Measurements from ENCODE around the gene GAS7.

Gene GAS7

DNA sequence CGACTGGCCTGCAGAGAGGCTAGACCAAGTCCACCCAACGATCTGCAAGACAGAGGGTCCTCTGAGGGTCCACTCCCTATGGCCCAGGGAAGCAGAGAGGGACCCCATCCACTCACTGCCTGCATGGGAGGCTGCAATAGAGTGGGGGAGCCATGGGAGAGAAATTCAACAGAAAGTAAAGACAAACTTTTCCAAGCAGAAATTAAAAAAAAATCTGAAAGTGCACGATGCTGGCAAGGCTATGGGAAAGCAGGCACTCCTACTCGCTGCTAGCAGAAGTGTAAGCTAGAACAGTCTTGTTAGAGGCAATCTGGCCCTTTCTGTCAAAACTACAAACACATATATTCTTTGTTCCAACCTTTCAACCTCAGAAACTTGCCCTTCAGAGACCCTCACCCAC, 85.4 kb downstream of the GAS7 start:
- H3K9ac ChIP-seq (ENCODE audit: low read length), result no peak overlapping the region

DNA sequence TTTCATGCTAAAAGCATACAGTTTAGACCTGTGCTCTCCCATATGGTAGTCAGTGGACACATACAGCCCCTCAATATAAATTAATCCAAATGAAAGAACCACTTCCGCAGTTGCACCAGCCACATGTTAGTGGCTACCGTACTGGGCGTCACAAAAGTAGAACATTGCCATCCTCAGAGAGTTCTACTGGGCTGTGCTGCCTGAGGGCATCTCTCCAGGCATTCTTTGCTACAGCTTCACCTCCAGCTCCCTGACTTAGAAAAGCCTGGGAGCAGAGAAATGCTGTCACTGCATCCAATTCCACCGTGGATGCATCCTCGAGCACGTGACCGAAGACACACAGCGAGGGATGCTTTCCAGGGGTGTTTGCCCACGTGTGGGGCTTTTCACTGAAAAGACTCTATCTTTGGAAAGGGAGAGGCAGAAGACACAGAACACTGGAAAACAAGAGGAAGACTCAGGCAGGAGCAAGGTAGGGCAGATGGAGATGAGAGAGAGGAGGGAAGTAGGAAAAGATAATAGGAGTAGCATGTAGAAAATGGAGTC, 86.4 kb downstream of the GAS7 start:
- no peaks in the 10 kb centered on the region for H3F3A ChIP-seq (ENCODE audit: insufficient read depth, low read length)

More for the DNA sequence above, 85.4 kb downstream of the GAS7 start:
- H3K4me3 ChIP-seq (ENCODE audit: low read depth, low read length, poor library complexity, severe bottlenecking), result no peak overlapping the region
- H3K9me3 ChIP-seq (ENCODE audit: low read length), result no peaks in the 10 kb centered on the region
- H3K27ac ChIP-seq (ENCODE audit: low read depth, low read length, poor library complexity, severe bottlenecking), result no peak overlapping the region
- H3F3A ChIP-seq (ENCODE audit: insufficient read depth, low read length), result no peaks in the 10 kb centered on the region
- no peaks in the 10 kb centered on the region for H3K4me1 ChIP-seq (ENCODE audit: insufficient read depth, low read length, severe bottlenecking)
- no peak overlapping the region for H2AFZ ChIP-seq (ENCODE audit: low read length)
- no peaks in the 10 kb centered on the region for H4K20me1 ChIP-seq (ENCODE audit: insufficient read depth, low read length)
- H3K36me3 ChIP-seq (ENCODE audit: insufficient read depth, low read length), result no peaks in the 10 kb centered on the region
- H3K9me2 ChIP-seq (ENCODE audit: low read depth, low read length), result no peaks in the 10 kb centered on the region
- H3K4me2 ChIP-seq (ENCODE audit: low read length), result no peak overlapping the region
- H3K79me2 ChIP-seq (ENCODE audit: insufficient read depth, low read length), result no peaks in the 10 kb centered on the region
- no peak for TF ChIP-seq EZH2 (IDR thresholded peaks at IDR 0.05; ENCODE audit: borderline replicate concordance, low read length)
- TF ChIP-seq, protein P1, sequence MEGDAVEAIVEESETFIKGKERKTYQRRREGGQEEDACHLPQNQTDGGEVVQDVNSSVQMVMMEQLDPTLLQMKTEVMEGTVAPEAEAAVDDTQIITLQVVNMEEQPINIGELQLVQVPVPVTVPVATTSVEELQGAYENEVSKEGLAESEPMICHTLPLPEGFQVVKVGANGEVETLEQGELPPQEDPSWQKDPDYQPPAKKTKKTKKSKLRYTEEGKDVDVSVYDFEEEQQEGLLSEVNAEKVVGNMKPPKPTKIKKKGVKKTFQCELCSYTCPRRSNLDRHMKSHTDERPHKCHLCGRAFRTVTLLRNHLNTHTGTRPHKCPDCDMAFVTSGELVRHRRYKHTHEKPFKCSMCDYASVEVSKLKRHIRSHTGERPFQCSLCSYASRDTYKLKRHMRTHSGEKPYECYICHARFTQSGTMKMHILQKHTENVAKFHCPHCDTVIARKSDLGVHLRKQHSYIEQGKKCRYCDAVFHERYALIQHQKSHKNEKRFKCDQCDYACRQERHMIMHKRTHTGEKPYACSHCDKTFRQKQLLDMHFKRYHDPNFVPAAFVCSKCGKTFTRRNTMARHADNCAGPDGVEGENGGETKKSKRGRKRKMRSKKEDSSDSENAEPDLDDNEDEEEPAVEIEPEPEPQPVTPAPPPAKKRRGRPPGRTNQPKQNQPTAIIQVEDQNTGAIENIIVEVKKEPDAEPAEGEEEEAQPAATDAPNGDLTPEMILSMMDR (IDR thresholded peaks at IDR 0.05; ENCODE audit: low read length), result no peak
- H3K27me3 ChIP-seq (ENCODE audit: insufficient read depth, low read length), result no peaks in the 10 kb centered on the region

DNA sequence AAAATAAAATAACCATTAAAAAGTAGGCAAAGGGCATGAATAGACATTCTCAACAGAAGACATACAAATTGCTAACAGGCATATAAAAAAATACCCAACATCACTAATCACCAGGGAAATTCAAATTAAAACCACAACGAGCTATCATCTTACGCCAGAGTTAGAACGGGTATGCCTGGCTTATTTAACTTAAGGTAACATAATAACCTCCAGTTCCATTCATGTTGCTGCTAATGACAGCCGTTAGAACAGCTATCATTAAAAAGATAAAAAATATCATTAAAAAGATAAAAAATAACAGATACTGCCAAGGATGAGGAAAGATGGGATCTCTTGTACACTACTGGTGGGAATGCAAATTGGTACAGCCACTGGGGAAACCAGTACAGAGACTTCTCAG, 89.3 kb downstream of the GAS7 start:
- no peak overlapping the region for H3K4me3 ChIP-seq (ENCODE audit: low read depth, low read length, poor library complexity, severe bottlenecking)
- H3K4me1 ChIP-seq (ENCODE audit: insufficient read depth, low read length, severe bottlenecking), result no peaks in the 10 kb centered on the region
- H2AFZ ChIP-seq (ENCODE audit: low read length), result no peak overlapping the region
- no peaks in the 10 kb centered on the region for H3K27me3 ChIP-seq (ENCODE audit: insufficient read depth, low read length)
- no peak overlapping the region for H3K4me2 ChIP-seq (ENCODE audit: low read length)
- H3K36me3 ChIP-seq (ENCODE audit: insufficient read depth, low read length), result no peaks in the 10 kb centered on the region
- H3K27ac ChIP-seq (ENCODE audit: low read depth, low read length, poor library complexity, severe bottlenecking), result no peak overlapping the region
- TF ChIP-seq, protein P1 (IDR thresholded peaks at IDR 0.05; ENCODE audit: low read length), result no peak
- no peak for TF ChIP-seq EZH2 (IDR thresholded peaks at IDR 0.05; ENCODE audit: borderline replicate concordance, low read length)
- H3K9me2 ChIP-seq (ENCODE audit: low read depth, low read length), result no peaks in the 10 kb centered on the region
- H3K9me3 ChIP-seq (ENCODE audit: low read length), result no peaks in the 10 kb centered on the region
- H4K20me1 ChIP-seq (ENCODE audit: insufficient read depth, low read length), result no peaks in the 10 kb centered on the region
- H3F3A ChIP-seq (ENCODE audit: insufficient read depth, low read length), result no peaks in the 10 kb centered on the region
- no peak overlapping the region for H3K9ac ChIP-seq (ENCODE audit: low read length)
- H3K79me2 ChIP-seq (ENCODE audit: insufficient read depth, low read length), result no peaks in the 10 kb centered on the region

More for the DNA sequence above, 86.4 kb downstream of the GAS7 start:
- Histone ChIP-seq H3K4me3 (ENCODE audit: low read depth, low read length, poor library complexity, severe bottlenecking) (no peak overlapping the region), H2AFZ (ENCODE audit: low read length) (no peak overlapping the region), H3K27me3 (ENCODE audit: insufficient read depth, low read length) (no peaks in the 10 kb centered on the region), H3K27ac (ENCODE audit: low read depth, low read length, poor library complexity, severe bottlenecking) (no peak overlapping the region), H3K9me2 (ENCODE audit: low read depth, low read length) (no peaks in the 10 kb centered on the region), H3K4me1 (ENCODE audit: insufficient read depth, low read length, severe bottlenecking) (no peaks in the 10 kb centered on the region), H3K9ac (ENCODE audit: low read length) (no peak overlapping the region), H4K20me1 (ENCODE audit: insufficient read depth, low read length) (no peaks in the 10 kb centered on the region), H3K79me2 (ENCODE audit: insufficient read depth, low read length) (no peaks in the 10 kb centered on the region), H3K4me2 (ENCODE audit: low read length) (no peak overlapping the region), H3K9me3 (ENCODE audit: low read length) (no peaks in the 10 kb centered on the region), H3K36me3 (ENCODE audit: insufficient read depth, low read length) (no peaks in the 10 kb centered on the region)
- TF ChIP-seq, protein P1 (IDR thresholded peaks at IDR 0.05; ENCODE audit: low read length), result no peak
- no peak for TF ChIP-seq EZH2 (IDR thresholded peaks at IDR 0.05; ENCODE audit: borderline replicate concordance, low read length)
